MG63 (cell line): Measurements from ENCODE around the gene ZNF334. TPM values are rescaled to one million over a fixed set of nuclear protein-coding genes. Genes with fewer than 3 reads are reported as not detected.

Experiments used
- DNase-seq: peaks from one replicate; pipeline ENCODE4 v3.0.0-alpha.2; 2020
- H3K27me3 ChIP-seq: fragments of 250-450 bp; sonication (Bioruptor Pico); 2 replicates; pipeline ENCODE4 v1.5.1; 2020; ENCODE audit warnings: mild to moderate bottlenecking, moderate library complexity
- H3K36me3 ChIP-seq: fragments of 250-450 bp; sonication (Bioruptor Pico); 2 replicates; pipeline ENCODE4 v1.5.1; 2020; ENCODE audit warnings: mild to moderate bottlenecking, moderate library complexity
- H3K4me3 ChIP-seq: fragments of 250-450 bp; sonication (Bioruptor Pico); 2 replicates; pipeline ENCODE4 v1.5.1; 2020; ENCODE audit warnings: mild to moderate bottlenecking, moderate library complexity
- H3K9me3 ChIP-seq: fragments of 250-450 bp; sonication (Bioruptor Pico); 2 replicates; pipeline ENCODE4 v1.5.1; 2020; ENCODE audit warnings: mild to moderate bottlenecking, moderate library complexity
- total RNA-seq: library from RNA; depleted of rRNA; stranded (reverse); fragments of >200 nt; shearing (Covaris generic); gene quantifications from 2 replicates; pipeline ENCODE4 v1.2.3, GENCODE V29; 2014; ENCODE audit warnings: low replicate concordance; rRNA removed

The ZNF334 gene
- 0.30 TPM in 1 of 2 replicates, not detected in the other for total RNA-seq

- peak; percentile 18 for DNase-seq
- H3K4me3 ChIP-seq, result peak within 1 kb of the TSS; percentile 43
- H3K27me3 ChIP-seq, result peaks cover 5% of the 10 kb centered on the region
- no peaks in the 10 kb centered on the region for H3K36me3 ChIP-seq
- no peaks in the 10 kb centered on the region for H3K9me3 ChIP-seq
These were observed at the start of gene ZNF334 for GRCh38 chr20:46512943-46513844. Gene ZNF334, minus strand, starts transcription at chr20:46513559. Its CDS starts 1,457 bp downstream, at chr20:46512102.

- no peaks in the 10 kb centered on the region for H3K36me3 ChIP-seq
- H3K27me3 ChIP-seq, result no peaks in the 10 kb centered on the region
- no peaks in the 10 kb centered on the region for H3K9me3 ChIP-seq
- peak overlapping the region; percentile 30 for H3K4me3 ChIP-seq
- peak; percentile 67 for DNase-seq
These were observed 49.2 kb upstream of the ZNF334 start for GRCh38 chr20:46562373-46563169.

DNA sequence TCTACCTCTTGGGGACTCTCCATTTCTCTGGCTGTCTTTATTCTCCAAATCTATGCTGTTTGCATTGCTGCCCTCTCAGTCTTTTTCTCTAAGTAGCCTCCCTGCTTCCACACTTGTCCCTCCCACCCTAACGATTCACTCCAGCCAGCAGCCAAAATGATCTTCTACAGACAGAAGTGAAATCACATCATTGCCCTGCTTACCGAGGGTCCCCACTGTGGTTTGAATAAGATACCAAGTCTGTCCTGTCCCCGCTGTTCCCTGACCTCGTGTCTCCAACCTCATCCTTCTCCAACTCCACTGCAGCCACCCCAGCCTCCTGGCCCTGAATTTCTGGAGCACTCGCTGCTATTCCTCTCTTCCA is 48.6 kb upstream of the ZNF334 start:
- DNase-seq, result no peak
- H3K36me3 ChIP-seq, result no peaks in the 10 kb centered on the region
- H3K9me3 ChIP-seq, result no peaks in the 10 kb centered on the region
- no peaks in the 10 kb centered on the region for H3K27me3 ChIP-seq
- H3K4me3 ChIP-seq, result peak overlapping the region; percentile 30; the same call in 1 of the 2 replicates

DNA sequence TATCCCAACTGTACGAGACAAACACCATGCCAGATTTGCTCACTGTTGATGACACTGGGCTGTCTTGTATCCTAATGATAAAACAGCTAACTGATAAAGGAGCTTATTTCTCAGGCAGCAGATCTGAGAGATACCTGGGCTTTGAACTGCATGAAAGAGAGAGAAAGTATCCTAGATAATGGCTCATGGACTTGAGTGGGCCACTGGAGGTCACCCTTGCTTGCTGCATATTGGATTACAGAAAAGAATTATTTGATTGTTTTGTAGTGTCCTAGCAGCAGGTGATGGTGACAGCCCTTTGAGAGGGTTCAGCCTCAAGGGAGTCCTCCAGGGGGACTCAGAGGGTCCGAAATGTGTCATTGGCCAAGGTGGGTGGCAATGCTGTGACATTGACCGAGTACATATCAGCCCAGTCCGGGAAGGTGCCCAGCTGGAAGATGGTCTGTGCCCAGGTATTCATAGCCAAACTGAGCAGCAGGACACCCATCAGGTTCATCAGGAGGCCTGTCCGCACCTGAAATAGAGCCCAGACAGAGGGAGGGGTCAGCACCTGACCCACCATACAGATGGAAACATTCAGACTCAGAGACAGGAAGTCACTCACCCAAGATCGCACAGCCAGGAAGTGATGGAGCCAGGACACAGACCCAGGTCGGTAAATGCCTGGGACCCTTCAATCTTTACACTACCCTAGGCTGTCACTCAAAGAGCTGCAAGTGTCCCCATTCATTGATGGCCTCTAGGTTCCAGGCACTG is 46.5 kb upstream of the ZNF334 start:
- H3K4me3 ChIP-seq, result no peak overlapping the region
- H3K36me3 ChIP-seq, result no peaks in the 10 kb centered on the region
- DNase-seq, result no peak
- no peaks in the 10 kb centered on the region for H3K27me3 ChIP-seq
- no peaks in the 10 kb centered on the region for H3K9me3 ChIP-seq

GRCh38 chr20:46559001-46559400 is 45.6 kb upstream of the ZNF334 start:
- Histone ChIP-seq H3K9me3 (no peaks in the 10 kb centered on the region), H3K36me3 (no peaks in the 10 kb centered on the region), H3K4me3 (no peak overlapping the region), H3K27me3 (no peaks in the 10 kb centered on the region)
- peak; percentile 17 for DNase-seq

DNA sequence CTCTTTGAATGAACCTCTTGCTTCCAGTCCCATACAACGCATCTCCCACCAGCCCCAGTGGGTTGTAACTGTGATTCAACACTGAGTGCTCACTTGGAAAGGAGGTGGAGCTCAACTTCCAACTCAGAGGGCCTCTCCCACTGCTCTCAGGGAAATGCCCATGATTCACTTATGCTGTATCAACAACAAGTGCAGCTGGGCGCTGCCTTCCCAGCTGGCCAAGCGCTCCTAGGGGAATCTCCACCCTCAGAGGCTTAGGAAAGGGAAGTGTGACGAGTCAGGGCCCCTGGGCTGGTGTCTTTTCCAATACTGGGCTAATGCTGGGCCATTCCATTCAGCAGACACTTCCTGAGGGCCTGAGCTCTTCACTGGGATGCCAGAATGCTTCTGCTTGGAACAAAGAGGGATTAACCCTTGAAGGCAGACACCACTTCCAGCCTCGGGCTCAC is 45.2 kb upstream of the ZNF334 start:
- Histone ChIP-seq H3K4me3 (no peak overlapping the region), H3K36me3 (no peaks in the 10 kb centered on the region), H3K9me3 (no peaks in the 10 kb centered on the region), H3K27me3 (no peaks in the 10 kb centered on the region)
- DNase-seq, result peak; percentile 94

DNA sequence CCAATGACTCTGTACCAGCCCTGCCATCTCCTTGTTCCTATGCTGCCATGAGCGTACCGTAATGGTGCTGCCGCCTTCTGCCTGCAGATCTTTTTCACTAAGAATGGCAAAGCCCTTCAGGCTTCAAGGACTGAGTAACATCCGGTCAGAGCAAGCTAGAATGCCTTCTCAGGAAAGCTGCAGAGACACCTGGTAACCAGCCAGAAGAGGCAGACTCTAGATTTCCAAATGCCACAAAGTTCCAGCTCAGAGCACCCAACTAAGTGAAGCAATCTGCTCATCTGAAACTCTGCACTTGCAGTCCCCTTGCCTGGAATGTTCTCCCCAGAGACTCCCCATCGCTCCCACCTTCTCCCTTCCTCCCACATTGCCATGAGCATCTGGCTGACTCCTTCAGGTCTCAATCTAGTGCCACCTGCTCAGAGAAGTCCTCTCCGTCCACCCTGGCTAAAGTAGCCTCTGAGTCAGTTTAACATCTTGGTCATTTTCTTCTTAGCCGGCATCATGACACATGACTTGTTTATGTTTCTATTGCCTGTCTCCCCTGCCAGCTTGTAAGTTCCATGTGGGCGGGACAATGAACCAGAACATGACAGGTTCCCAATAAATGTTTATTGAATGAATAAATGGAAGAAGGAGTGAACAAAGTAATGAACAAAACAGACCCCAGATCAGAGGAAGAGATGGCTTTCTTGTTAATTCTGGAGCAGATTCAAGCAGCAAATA is 44.0 kb upstream of the ZNF334 start:
- Histone ChIP-seq H3K9me3 (no peaks in the 10 kb centered on the region), H3K36me3 (no peaks in the 10 kb centered on the region), H3K4me3 (no peak overlapping the region), H3K27me3 (no peaks in the 10 kb centered on the region)
- peak; percentile 47 for DNase-seq

GRCh38 chr20:46555370-46555956 is 42.1 kb upstream of the ZNF334 start:
- Histone ChIP-seq H3K9me3 (no peaks in the 10 kb centered on the region), H3K36me3 (no peaks in the 10 kb centered on the region), H3K27me3 (no peaks in the 10 kb centered on the region), H3K4me3 (no peak overlapping the region)
- no peak for DNase-seq

DNA sequence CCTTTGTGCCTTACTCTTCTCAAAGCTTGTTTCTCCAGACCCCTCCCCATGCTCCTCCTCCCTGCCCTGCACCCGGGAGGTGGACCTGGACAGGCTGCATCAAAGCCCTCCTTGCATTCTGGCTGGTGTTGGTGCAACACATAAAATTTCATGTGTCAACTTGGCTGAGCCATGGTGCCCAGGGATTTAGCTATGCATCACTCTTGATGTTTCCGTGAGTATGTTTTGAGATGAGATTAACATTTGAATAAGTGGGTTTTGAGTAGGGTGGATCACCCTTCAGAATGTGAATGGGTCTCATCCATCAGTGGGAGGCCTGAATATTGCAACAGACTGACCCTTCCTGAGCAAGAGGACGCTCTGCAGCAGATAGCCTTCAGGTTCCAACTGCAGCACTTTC is 41.5 kb upstream of the ZNF334 start:
- H3K27me3 ChIP-seq, result no peaks in the 10 kb centered on the region
- no peak overlapping the region for H3K4me3 ChIP-seq
- DNase-seq, result no peak
- no peaks in the 10 kb centered on the region for H3K36me3 ChIP-seq
- H3K9me3 ChIP-seq, result no peaks in the 10 kb centered on the region

GRCh38 chr20:46553926-46554325 is 40.6 kb upstream of the ZNF334 start:
- Histone ChIP-seq H3K9me3 (no peaks in the 10 kb centered on the region), H3K36me3 (no peaks in the 10 kb centered on the region), H3K27me3 (no peaks in the 10 kb centered on the region), H3K4me3 (no peak overlapping the region)
- DNase-seq, result no peak

DNA sequence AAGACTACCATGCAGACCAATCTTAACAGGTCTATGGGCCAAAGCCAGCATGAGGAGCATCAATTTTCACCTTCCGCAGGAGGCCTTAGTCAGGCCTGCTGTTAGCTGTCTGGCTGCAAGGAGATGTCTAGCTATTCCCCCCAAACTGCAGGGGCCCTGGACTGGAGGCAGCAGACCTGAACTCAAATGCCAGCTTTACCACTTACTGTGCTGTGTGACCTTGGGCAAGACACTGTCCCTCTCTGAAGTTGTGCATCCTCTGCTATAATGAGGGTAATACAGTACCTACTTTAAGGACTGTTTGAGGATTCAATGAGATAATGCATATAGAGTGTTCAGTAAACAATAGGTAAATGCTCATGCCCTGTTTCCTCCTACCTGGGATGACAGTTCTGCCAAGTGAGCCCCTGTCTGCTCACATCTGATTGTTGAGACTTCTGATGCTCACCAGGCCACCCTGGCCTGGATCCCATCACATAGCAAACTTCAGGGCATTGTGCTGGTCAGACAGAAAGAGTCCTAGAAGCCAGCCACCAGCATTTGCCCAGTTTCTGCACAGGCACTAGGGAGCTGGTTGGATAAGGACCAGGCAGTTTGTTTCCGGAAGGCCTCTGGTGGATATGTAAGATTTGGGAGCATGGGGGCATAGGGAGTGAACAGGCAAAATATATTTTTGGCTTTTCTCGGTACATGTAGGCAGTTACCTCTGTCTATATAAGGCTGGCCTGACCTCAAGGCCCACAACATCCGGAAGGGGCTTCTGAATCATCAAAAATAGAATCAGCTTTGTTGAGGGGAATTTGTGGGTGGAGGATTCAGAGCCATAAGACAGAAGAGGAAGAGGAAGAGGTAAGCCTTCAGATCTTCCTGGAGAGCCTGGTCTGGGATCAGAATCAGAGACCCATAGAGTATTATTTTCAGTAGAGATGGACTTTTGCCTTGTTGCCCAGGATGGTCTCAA is 39.4 kb upstream of the ZNF334 start:
- no peaks in the 10 kb centered on the region for H3K9me3 ChIP-seq
- no peaks in the 10 kb centered on the region for H3K36me3 ChIP-seq
- H3K27me3 ChIP-seq, result no peaks in the 10 kb centered on the region
- H3K4me3 ChIP-seq, result no peak overlapping the region
- DNase-seq, result no peak

GRCh38 chr20:46551522-46552381 is 38.4 kb upstream of the ZNF334 start:
- H3K27me3 ChIP-seq, result no peaks in the 10 kb centered on the region
- no peaks in the 10 kb centered on the region for H3K9me3 ChIP-seq
- H3K4me3 ChIP-seq, result no peak overlapping the region
- no peak for DNase-seq
- no peaks in the 10 kb centered on the region for H3K36me3 ChIP-seq

DNA sequence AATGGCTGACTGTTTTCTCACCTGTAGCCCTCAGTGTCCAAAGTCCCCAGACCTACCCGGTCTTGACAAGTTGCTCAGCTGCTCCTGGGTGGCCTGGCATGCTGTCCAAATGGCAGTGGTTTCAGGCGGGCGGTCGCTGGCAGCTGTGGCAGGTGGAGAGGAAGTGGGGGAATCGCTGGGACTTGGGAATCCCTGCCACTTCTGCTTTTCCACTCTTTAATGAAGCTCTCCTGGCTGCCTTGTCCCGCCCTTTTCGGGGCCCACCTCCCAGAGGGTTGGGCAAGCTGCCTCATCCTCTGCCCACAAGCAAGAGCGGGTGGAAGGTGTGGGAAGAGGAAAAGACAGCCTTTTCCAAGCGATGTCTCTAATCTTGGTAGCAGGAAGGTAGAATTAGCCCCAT is 37.1 kb upstream of the ZNF334 start, which contains the start of gene OCSTAMP:
Gene OCSTAMP, minus strand, starts transcription at position 194 of the 400 bp plus-strand sequence. Its CDS starts 94 bp downstream, at position 100.
- Histone ChIP-seq H3K27me3 (no peaks in the 10 kb centered on the region), H3K36me3 (no peaks in the 10 kb centered on the region), H3K9me3 (no peaks in the 10 kb centered on the region), H3K4me3 (no peak within 1 kb of the TSS)
- no peak for DNase-seq
